Thymus (tissue), 14 donors: Measurements from ENCODE around the gene TMSB4X. TPM values are rescaled to one million over a fixed set of nuclear protein-coding genes. Genes with fewer than 3 reads are reported as not detected.
"Not testable (repeated sequence)": the region's sequence is repeated elsewhere in the genome, so short reads cannot be mapped to it uniquely, and the experiment has no call there.

Experiments
- DNase-seq, 9 donors: peaks; one replicate each; pipeline ENCODE4 v3.0.0-alpha.2; 2013; ENCODE audit warnings: low spot score in 9 of 9, low read depth in 6 of 9, missing footprints in 1 of 9
- H3K27ac ChIP-seq, 2 donors: one replicate each; pipeline ENCODE4 v1.5.1; 2013; ENCODE audit warnings: control low read depth in 1 of 2, low read depth in 1 of 2, low read length in 1 of 2, mild to moderate bottlenecking in 1 of 2, moderate library complexity in 1 of 2
- H3K27me3 ChIP-seq, 2 donors: one replicate each; pipeline ENCODE4 v1.5.1; 2013; ENCODE audit warnings: low read length in 1 of 2; ENCODE audit not compliant: control insufficient read depth in 2 of 2, insufficient read depth in 1 of 2
- H3K36me3 ChIP-seq, 2 donors: one replicate each; pipeline ENCODE4 v1.5.1; 2013; ENCODE audit warnings: low read length in 1 of 2, mild to moderate bottlenecking in 1 of 2, moderate library complexity in 1 of 2; ENCODE audit not compliant: control insufficient read depth in 2 of 2, insufficient read depth in 2 of 2
- H3K4me1 ChIP-seq, 2 donors: one replicate each; pipeline ENCODE4 v1.5.1; 2013; ENCODE audit warnings: low read length in 2 of 2; ENCODE audit not compliant: control insufficient read depth in 2 of 2, insufficient read depth in 2 of 2
- H3K4me3 ChIP-seq, 2 donors: one replicate each; pipeline ENCODE4 v1.5.1; 2013; ENCODE audit warnings: low read length in 2 of 2, control low read depth in 1 of 2, mild to moderate bottlenecking in 1 of 2
- H3K9me3 ChIP-seq, 2 donors: one replicate each; pipeline ENCODE4 v1.5.1; 2013; ENCODE audit warnings: low read length in 1 of 2, mild to moderate bottlenecking in 1 of 2; ENCODE audit not compliant: control insufficient read depth in 2 of 2, insufficient read depth in 1 of 2
- whole genome bisulfite sequencing: extraction: QIAGEN DNeasy Blood & Tissue Kit; methylation state at CpG from one replicate; pipeline ENCODE4 v1.1.7; 2013; 5-methylcytosine and 5-hydroxymethylcytosine counted together
- long read RNA-seq, 10 donors: transcript quantifications; one replicate each; lab custom pipeline, GENCODE V29; 2026
- polyA plus RNA-seq: library from polyadenylated mRNA; stranded (reverse); fragments of 200-250 nt; gene quantifications from one replicate; pipeline ENCODE4 v1.2.3, GENCODE V29; 2013
- total RNA-seq: library from RNA; stranded (reverse); fragments of 120-200 nt; gene quantifications from one replicate; pipeline ENCODE4 v1.2.4, GENCODE V29; 2013
- donor health status: healthy.

Gene TMSB4X
- total RNA-seq (7,715 TPM), polyA plus RNA-seq (12,473 TPM)
- long read RNA-seq, donor 1, transcript TMSB4X-204 (3 exons, 628 nt) = major isoform, 669 of 935 reads
- long read RNA-seq, donor 1, transcript TMSB4X-203 (2 exons, 1,702 nt) = minor isoform, 266 of 935 reads
- long read RNA-seq, donor 1, partial matches to known transcripts = 0 of 935 reads
- long read RNA-seq, donor 1, other reads (novel, unspliced or antisense) = 0 of 935 reads
- long read RNA-seq, donor 2, transcript TMSB4X-204 (3 exons, 628 nt) = major isoform, 6,497 of 9,041 reads
- long read RNA-seq, donor 2, transcript TMSB4X-203 (2 exons, 1,702 nt) = minor isoform, 2,441 of 9,041 reads
- long read RNA-seq, donor 2, partial matches to known transcripts = 30 of 9,041 reads
- long read RNA-seq, donor 2, other reads (novel, unspliced or antisense) = 70 of 9,041 reads
- long read RNA-seq, donor 3, transcript TMSB4X-204 (3 exons, 628 nt) = major isoform, 7,004 of 11,688 reads
- long read RNA-seq, donor 3, transcript TMSB4X-203 (2 exons, 1,702 nt) = minor isoform, 4,432 of 11,688 reads
- long read RNA-seq, donor 3, partial matches to known transcripts = 64 of 11,688 reads
- long read RNA-seq, donor 3, other reads (novel, unspliced or antisense) = 185 of 11,688 reads
- long read RNA-seq, donor 4, transcript TMSB4X-204 (3 exons, 628 nt) = major isoform, 2,641 of 4,079 reads
- long read RNA-seq, donor 4, transcript TMSB4X-203 (2 exons, 1,702 nt) = minor isoform, 1,400 of 4,079 reads
- long read RNA-seq, donor 4, partial matches to known transcripts = 8 of 4,079 reads
- long read RNA-seq, donor 4, other reads (novel, unspliced or antisense) = 30 of 4,079 reads
- long read RNA-seq, donor 5, transcript TMSB4X-203 (2 exons, 1,702 nt) = minor isoform, 5,186 of 15,620 reads
- long read RNA-seq, donor 5, transcript TMSB4X-204 (3 exons, 628 nt) = major isoform, 10,158 of 15,620 reads
- long read RNA-seq, donor 5, partial matches to known transcripts = 90 of 15,620 reads
- long read RNA-seq, donor 5, other reads (novel, unspliced or antisense) = 181 of 15,620 reads
- long read RNA-seq, donor 6, transcript TMSB4X-204 (3 exons, 628 nt) = major isoform, 3,516 of 4,810 reads
- long read RNA-seq, donor 6, transcript TMSB4X-203 (2 exons, 1,702 nt) = minor isoform, 1,239 of 4,810 reads
- long read RNA-seq, donor 6, partial matches to known transcripts = 21 of 4,810 reads
- long read RNA-seq, donor 6, other reads (novel, unspliced or antisense) = 34 of 4,810 reads
- long read RNA-seq, donor 7, transcript TMSB4X-204 (3 exons, 628 nt) = major isoform, 6,462 of 8,608 reads
- long read RNA-seq, donor 7, transcript TMSB4X-203 (2 exons, 1,702 nt) = minor isoform, 2,035 of 8,608 reads
- long read RNA-seq, donor 7, partial matches to known transcripts = 33 of 8,608 reads
- long read RNA-seq, donor 7, other reads (novel, unspliced or antisense) = 76 of 8,608 reads
- long read RNA-seq, donor 8, transcript TMSB4X-203 (2 exons, 1,702 nt) = minor isoform, 877 of 3,166 reads
- long read RNA-seq, donor 8, transcript TMSB4X-204 (3 exons, 628 nt) = major isoform, 2,222 of 3,166 reads
- long read RNA-seq, donor 8, partial matches to known transcripts = 14 of 3,166 reads
- long read RNA-seq, donor 8, other reads (novel, unspliced or antisense) = 51 of 3,166 reads
- long read RNA-seq, donor 9, transcript TMSB4X-203 (2 exons, 1,702 nt) = minor isoform, 1,291 of 4,740 reads
- long read RNA-seq, donor 9, transcript TMSB4X-204 (3 exons, 628 nt) = major isoform, 3,386 of 4,740 reads
- long read RNA-seq, donor 9, partial matches to known transcripts = 26 of 4,740 reads
- long read RNA-seq, donor 9, other reads (novel, unspliced or antisense) = 37 of 4,740 reads
- long read RNA-seq, donor 10, transcript TMSB4X-203 (2 exons, 1,702 nt) = minor isoform, 1,234 of 5,307 reads
- long read RNA-seq, donor 10, transcript TMSB4X-204 (3 exons, 628 nt) = major isoform, 3,987 of 5,307 reads
- long read RNA-seq, donor 10, partial matches to known transcripts = 10 of 5,307 reads
- long read RNA-seq, donor 10, other reads (novel, unspliced or antisense) = 76 of 5,307 reads

GRCh38 chrX:12974796-12975669 is at the start of gene TMSB4X:
Gene TMSB4X, plus strand, starts transcription at chrX:12975110.
- peaks cover 0 to 23% of the 10 kb centered on the region in 2 donors for H3K27me3 ChIP-seq
- peak in 4 of 9 donors; percentile 81 to 90 (median 85) for DNase-seq

GRCh38 chrX:12929701-12930100 is 45.2 kb upstream of the TMSB4X start:
- 87% methylated on average over 4 of the region's 4 CpGs for WGBS
- no peak for DNase-seq
- Histone ChIP-seq H3K9me3 (no peaks in the 10 kb centered on the region), H3K4me3 (no peak overlapping the region), H3K36me3 (no peaks in the 10 kb centered on the region), H3K4me1 (no peaks in the 10 kb centered on the region), H3K27ac (no peak overlapping the region), H3K27me3 (no peaks in the 10 kb centered on the region)

More at GRCh38 chrX:12974796-12975669, at the start of gene TMSB4X:
- Histone ChIP-seq H3K4me3 (peak within 1 kb of the TSS; percentile 80 to 89), H3K27ac (peak within 1 kb of the TSS; percentile 97 to 98), H3K4me1 (peaks cover 3 to 40% of the 10 kb centered on the region in 2 donors), H3K9me3 (peaks cover 0 to 3% of the 10 kb centered on the region in 2 donors), H3K36me3 (peaks cover 0 to 10% of the 10 kb centered on the region in 2 donors)
- WGBS = under 1% methylated on average over 60 of the region's 60 CpGs

- no peaks in the 10 kb centered on the region for H3K27me3 ChIP-seq
- H3K4me1 ChIP-seq = no peaks in the 10 kb centered on the region
- H3K36me3 ChIP-seq = no peaks in the 10 kb centered on the region
- H3K27ac ChIP-seq = no peak overlapping the region
- no peak overlapping the region for H3K4me3 ChIP-seq
- 98% methylated on average over 2 of the region's 2 CpGs for WGBS
- DNase-seq = no peak
- no peaks in the 10 kb centered on the region for H3K9me3 ChIP-seq
These were observed 44.8 kb upstream of the TMSB4X start for GRCh38 chrX:12930150-12930549.

GRCh38 chrX:12932244-12932643 is 42.7 kb upstream of the TMSB4X start:
- Histone ChIP-seq H3K9me3 (no peaks in the 10 kb centered on the region), H3K27me3 (no peaks in the 10 kb centered on the region), H3K27ac (no peak overlapping the region), H3K36me3 (no peaks in the 10 kb centered on the region), H3K4me1 (no peaks in the 10 kb centered on the region), H3K4me3 (no peak overlapping the region)
- WGBS = 100% methylated on average over 1 of the region's 1 CpG
- no peak for DNase-seq

GRCh38 chrX:12934850-12935249 is 40.1 kb upstream of the TMSB4X start:
- no peaks in the 10 kb centered on the region for H3K9me3 ChIP-seq
- DNase-seq = no peak
- no peaks in the 10 kb centered on the region for H3K27me3 ChIP-seq
- H3K4me1 ChIP-seq = no peaks in the 10 kb centered on the region
- over 99% methylated on average over 5 of the region's 5 CpGs for WGBS
- H3K4me3 ChIP-seq = no peak overlapping the region
- H3K27ac ChIP-seq = no peak overlapping the region
- H3K36me3 ChIP-seq = no peaks in the 10 kb centered on the region

- no peak overlapping the region for H3K4me3 ChIP-seq
- no peaks in the 10 kb centered on the region for H3K36me3 ChIP-seq
- no peaks in the 10 kb centered on the region for H3K4me1 ChIP-seq
- DNase-seq = no peak
- H3K27ac ChIP-seq = no peak overlapping the region
- 100% methylated on average over 1 of the region's 1 CpG for whole genome bisulfite sequencing
- H3K27me3 ChIP-seq = no peaks in the 10 kb centered on the region
- no peaks in the 10 kb centered on the region for H3K9me3 ChIP-seq
These were observed 38.0 kb upstream of the TMSB4X start for GRCh38 chrX:12936947-12937346.

GRCh38 chrX:12940471-12940870 is 34.4 kb upstream of the TMSB4X start:
- DNase-seq, H3K27me3 ChIP-seq, H3K4me3 ChIP-seq, H3K4me1 ChIP-seq, H3K27ac ChIP-seq, H3K9me3 ChIP-seq, H3K36me3 ChIP-seq: not testable (repeated sequence)
- 97% methylated on average over 9 of the region's 9 CpGs for WGBS
